T1000 (cell line): ENCODE results near the gene RNF26.
"Not testable (repeated sequence)": the region's sequence is repeated elsewhere in the genome, so short reads cannot be mapped to it uniquely, and the experiment has no call there.

Source experiments
- DNase-seq: peaks from one replicate; lab custom pipeline; 2025; ENCODE audit warnings: mixed read lengths; lab: John Stamatoyannopoulos, UW

Gene RNF26

DNA sequence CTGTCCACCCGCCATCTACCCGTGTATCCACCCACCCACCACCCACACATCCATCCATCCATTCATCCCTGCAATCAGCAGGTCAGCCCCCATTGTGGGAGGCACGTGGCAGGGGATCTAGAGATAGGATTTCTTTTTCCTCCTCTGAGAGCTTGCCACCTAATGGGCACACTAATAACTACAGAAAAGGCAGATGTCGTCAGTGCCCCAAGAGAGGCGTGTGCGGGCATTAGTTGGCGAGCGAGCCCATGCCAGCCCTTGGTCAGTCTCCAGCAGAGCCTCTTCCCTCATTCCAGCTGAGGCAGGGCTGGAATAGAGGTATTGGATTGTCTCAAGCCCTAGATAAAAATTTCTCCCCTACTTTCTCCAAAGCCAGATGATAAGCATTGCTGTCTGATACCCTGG is 37.5 kb downstream of the RNF26 start:
- no peak for DNase-seq

- no peak for DNase-seq
These were observed 38.1 kb downstream of the RNF26 start for GRCh38 chr11:119372260-119373058.

DNA sequence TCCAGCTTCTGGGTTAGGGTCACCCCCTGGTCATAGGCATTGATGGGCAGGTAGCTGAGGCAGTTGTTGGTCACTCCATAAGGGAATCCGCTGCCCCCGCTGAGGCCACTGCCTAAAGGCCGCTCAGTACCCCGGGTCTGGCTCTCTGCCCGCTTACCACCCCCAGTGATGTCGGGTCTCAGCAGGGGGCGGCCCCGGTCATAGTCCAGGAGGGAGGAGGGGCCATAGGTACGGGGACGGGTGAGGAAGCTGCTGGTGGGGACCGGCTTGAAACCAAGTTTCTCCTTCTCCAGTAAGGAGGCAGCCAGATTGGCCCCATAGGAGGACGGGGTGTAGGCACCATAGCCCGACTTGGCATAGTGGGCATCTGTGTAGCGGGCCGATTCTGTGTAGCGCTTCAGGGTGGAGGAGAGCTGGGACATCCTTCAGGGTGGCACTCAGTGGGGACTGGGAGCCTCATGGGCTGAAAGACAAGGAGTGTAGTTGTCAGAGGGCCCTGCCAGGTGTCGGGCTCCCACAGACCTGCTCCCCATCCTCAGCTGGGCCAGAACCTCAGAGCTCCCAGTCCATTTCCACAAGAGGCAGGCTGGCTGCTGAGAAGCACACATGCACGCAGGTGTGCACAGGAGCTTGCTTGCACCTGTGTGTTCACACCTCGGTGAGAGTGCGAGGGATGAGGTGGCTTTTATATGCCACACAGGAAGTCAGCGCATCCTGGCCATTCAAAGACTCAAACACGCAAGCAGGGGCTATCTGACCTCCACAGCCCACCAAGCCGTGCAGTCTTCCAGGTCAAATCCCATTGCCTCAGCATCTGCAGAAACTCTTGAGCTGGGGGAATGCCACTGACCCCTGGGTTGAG is 39.0 kb downstream of the RNF26 start:
- no peak for DNase-seq

DNA sequence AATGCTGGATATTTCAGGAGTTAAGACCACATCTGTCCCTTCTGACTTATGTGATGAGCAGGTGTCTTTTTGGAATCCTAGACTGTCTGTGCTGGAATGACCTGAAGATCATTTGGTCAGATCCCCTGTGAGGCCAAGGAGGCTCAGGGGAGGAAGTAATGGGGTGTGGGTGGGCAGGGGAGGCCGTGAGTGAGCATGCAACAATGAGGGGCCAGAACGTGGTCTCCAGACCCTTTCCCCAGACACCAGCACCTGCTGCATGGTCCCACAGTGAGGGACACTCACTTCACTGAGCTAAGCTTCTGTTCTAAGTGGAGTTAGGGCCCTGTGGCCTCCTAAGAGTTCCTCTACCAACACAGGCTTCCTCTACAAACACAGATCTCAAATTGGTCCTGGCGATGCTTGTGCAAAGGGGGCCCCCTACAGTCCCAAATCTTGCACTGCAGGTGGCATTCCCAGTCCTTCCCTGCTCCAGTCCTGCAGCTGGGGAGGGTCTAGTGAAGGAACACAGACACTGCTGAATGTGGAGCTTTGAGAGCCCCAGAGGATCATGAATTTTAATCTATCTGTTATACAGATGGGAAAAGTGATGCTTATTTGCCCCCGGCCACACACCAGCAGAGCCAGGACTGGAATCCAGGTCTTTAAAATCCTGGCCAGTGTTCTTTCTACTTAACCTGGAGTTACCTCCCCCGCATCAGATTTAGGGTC is 39.7 kb downstream of the RNF26 start:
- DNase-seq, result peak; percentile 36

DNA sequence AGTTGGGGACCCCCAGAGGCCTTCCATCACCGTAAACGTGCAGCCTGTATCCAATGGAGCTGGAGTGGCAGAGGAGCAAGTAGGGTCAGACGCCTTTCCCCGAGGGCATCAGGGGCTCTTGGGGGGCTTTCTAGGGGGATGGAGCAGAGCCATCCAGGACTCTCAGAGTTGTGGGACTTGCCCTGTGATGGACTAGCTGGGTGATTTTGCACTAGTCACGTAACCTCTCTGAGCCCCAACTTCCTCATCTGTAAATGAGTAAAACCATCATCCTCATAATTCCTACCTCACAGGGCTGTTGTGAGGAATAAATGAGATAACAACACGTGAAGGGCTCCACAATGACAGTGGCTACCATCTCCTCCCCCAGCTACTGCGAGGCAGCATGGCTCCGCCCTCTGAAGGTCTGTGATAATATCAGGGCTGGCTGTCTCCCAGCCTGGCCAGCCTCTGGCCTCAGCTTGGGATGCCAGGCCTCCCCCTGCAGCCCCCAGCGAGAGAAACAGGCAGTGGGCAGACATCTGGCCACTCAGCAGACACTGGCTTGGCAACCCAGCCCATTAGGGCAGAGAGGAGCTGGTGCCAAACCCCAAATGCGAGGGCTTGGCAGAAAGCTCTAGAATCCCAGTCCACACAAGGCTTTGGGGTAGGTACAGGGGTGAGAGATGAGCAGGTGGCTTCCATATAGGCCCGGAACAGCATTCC is 40.5 kb downstream of the RNF26 start:
- no peak for DNase-seq

DNA sequence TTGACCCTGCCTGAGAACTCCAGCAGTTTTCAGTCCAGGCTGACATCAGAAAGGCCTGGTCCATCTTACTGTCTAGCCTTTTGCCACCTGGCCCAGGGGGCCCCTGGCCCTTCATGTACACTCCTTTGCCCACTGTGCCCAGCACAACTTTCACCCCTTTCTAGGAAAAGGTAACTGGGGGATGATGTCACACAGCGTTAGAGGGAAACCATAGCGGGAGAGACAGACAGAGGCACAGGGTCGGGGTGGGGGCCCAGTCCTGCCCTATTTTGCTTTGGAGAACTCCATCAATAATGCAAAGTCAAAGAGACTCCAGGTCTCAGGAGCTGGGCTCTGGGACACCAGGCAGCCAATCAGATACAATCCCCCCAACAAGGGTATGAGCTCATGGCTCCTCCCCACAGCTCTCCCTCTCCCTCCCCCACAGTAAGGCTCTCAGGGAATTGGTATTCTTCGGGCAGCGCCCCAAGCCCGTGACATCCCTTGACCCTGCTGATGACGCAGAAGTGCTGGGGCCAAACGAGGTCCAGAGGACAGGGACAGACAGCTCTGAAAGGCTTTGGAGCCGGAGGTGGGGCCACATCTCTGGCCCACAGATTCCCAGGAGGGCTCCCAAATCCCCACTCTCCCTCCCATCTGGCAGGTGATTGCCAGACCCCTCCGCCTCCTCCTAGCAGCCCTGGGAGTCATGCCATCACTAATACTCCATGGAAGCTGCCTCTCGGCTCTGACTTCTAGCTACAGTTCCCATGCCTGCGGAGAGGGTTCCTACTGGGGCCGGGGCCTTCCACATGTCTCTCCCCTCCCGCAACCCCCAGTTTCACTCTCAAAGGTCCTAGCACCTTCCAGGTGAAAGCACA is 41.2 kb downstream of the RNF26 start:
- no peak for DNase-seq

DNA sequence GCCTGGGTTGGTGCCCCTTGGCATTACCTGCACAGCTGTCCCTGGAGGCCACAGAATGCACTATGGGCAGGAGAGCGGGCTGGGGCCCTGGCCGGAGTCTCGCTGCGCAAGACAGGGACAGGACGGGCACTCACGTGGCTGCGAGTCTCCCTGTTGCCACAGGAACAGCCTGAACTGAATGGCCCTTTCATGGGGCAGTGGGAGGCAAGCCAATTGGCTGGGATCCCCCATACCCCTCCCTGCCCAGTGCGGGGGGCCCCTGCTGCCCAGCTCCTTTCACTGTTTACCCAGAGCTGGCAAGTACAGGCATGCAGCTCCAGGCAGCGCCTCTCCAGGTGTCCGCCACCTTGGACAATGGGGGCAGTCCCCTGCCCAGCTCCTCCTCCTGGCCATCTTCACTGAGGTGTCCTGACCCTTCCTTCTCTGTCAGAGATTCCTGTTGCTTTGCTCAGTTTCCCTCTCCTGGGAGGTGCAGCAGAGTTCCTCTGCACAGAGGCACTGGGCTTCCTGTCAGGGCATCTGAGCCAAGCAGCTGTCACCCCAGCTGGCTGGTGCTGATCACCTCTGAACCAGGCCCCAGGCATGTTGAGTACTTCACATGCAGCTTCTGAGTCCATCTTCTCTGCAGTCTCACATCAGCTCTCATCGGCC is 42.0 kb downstream of the RNF26 start:
- no peak for DNase-seq

DNA sequence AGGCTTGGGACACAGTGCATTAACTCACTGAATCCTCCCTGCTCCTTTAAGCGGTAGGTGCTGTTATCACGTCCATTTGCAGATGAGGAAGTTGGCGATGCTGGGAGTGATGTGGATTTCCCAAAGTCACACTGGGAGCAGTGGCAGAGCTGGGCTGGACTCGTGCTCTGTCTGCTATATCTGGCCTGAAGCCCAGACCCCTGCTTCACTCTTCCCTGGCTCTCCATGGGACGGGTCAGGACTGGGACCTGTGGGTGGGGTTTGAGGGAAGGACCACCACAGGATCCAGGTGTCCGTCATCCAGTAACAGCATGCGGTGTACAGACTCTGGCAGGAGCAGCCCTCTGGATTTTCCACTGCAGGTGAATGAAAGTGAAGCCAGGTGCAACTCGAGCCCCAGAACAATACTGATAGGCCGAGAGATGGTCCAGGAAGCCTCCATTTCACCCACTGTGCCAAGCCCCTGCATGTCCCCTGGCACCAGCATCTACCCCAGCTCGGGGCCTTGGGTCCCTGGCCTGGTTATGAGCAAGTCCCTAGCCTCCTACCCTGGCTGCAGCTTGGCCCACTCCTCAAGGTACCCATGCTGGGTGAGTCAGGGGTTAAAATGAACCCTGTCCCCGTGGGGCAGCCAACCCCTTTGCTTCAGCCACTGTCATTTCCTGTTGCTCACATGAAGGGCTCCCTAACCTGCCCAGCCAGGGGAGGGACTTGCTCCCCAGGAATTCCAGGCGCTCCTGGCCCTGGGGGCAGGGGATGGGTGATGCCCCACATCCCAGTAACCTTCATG is 43.0 kb downstream of the RNF26 start:
- no peak for DNase-seq

GRCh38 chr11:119377961-119378667 is 43.8 kb downstream of the RNF26 start:
- DNase-seq, result no peak

DNA sequence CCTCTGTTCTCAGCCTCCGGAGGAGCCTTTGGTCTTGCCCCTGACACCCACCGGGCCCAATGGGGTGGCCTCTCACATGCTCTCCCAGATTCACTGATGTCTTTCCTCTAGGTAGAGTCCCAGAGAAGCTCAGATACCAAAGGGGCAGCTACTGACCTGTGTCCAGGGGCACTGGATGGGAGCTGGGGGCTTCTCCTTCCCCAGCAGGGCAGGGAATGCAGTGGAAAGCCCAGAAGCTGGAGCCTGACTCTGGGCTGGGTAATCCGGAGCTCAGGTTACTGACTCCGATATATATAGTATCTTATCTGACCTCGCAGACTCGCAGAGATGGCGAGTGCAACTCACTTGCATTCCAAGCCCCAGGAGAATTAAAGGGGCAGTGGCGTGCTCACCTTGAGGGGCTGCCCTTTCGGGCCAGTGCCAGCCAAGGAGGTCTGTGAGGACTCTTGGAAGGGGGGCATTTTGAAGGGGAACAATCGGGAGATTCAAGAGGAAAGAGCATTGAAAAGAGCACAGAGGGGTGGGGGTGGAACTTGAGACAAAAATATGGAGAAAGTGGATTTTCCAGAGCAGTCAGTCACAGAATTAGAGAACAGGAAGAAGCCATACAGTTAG is 44.6 kb downstream of the RNF26 start:
- DNase-seq, result no peak

GRCh38 chr11:119380160-119380826 is 46.0 kb downstream of the RNF26 start:
- no peak for DNase-seq

DNA sequence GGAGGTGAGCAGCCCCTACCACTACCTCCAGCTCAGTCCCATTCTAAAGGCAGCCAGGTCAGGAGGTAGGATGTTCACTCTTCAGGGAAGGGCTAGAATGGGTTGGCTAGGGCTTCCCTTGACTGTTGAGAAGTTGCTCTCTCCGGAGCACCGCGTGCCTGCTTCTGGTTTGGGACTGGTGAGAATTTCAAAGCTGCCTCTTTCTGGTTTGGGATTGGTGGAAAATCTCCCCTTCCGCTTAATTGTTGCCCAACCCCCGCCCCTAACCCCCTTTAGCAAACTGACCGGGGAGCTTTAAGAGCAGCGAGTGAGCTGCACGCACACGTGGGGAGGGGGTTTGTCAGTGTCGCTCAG is 46.5 kb downstream of the RNF26 start:
- no peak for DNase-seq

GRCh38 chr11:119381181-119381988 is 47.1 kb downstream of the RNF26 start, which contains the start of gene USP2:
Gene USP2, minus strand, starts transcription at chr11:119381690. Its CDS starts 8,210 bp downstream, at chr11:119373480.
- DNase-seq, result peak; percentile 95

GRCh38 chr11:119382101-119382500 is 47.8 kb downstream of the RNF26 start:
- no peak for DNase-seq

- not testable (repeated sequence) for DNase-seq
These were observed 48.2 kb downstream of the RNF26 start for GRCh38 chr11:119382513-119382912.

GRCh38 chr11:119384332-119384731 is 50.0 kb downstream of the RNF26 start:
- no peak for DNase-seq
